T47D (cell line): ENCODE measurements around the gene TRIM13.
A peak's percentile ranks its signal among the peaks of the same experiment; 100 is the strongest.
"Not testable (repeated sequence)": the region's sequence is repeated elsewhere in the genome, so short reads cannot be mapped to it uniquely, and the experiment has no call there.

ENCODE experiments used
- DNase-seq, 2 experiments: peaks; one replicate each; pipeline versions ENCODE4 v3.0.0 to v3.0.0-alpha.2; 2011 to 2012; ENCODE audit warnings: low read depth in 1 of 2, low spot score in 1 of 2
- JUND ChIP-seq: IDR thresholded peaks from 2 replicates; pipeline ENCODE4 v1.6.1; 2012; ENCODE audit warnings: low read depth
- in situ Hi-C: cut with HindIII; loops from 2 replicates; pipeline ENCODE4 v1.10.0; 2016; ENCODE audit warnings: low sequenced_read_pairs, low pct_unique_long_range_greater_than_20kb

TRIM13 gene

GRCh38 chr13:49996951-49997895 is at the start of gene TRIM13:
TRIM13 (plus strand) TSS chr13:49997042; CDS start chr13:50011941, 14,899 bp downstream.
- DNase-seq, result peak; percentile 61 to 86
- no peak for TF ChIP-seq JUND
- in situ Hi-C loops, result no loop called here

DNA sequence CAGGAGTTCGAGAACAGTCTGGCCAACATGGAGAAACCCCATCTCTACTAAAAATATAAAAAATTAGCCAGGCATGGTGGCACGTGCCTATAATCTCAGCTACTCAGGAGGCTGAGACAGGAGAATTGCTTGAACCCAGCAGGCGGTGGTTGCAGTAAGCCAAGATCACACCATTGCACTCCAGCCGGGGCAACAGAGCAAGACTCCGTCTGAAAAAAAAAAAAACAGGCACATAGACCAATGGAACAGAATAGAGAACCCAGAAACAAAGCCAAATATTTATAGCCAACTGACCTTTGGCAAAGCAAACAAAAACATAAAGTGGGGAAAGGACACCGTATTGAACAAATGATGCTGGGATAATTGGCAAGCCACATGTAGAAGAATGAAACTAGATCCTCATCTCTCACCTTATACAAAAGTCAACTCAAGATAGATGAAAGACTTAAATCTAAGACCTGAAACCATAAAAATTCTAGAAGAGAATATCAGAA is 48.0 kb upstream of the TRIM13 start:
- DNase-seq, in situ Hi-C loops: not testable (repeated sequence)

GRCh38 chr13:49951754-49952535 is 44.9 kb upstream of the TRIM13 start:
- TF ChIP-seq JUND, result no peak
- in situ Hi-C loops, result no loop called here

GRCh38 chr13:49953560-49953959 is 43.3 kb upstream of the TRIM13 start:
- peak in 1 of 2 experiments; percentile 71 for DNase-seq
- in situ Hi-C loops, result no loop called here
- TF ChIP-seq JUND, result no peak

More at GRCh38 chr13:49951754-49952535, 44.9 kb upstream of the TRIM13 start:
- no peak for DNase-seq

- no peak for DNase-seq
- TF ChIP-seq JUND, result no peak
- in situ Hi-C loops, result no loop called here
Measured at GRCh38 chr13:49954674-49955455, 42.0 kb upstream of the TRIM13 start.

GRCh38 chr13:49956131-49956530 is 40.7 kb upstream of the TRIM13 start:
- no peak for DNase-seq
- in situ Hi-C loops, result no loop called here
- no peak for TF ChIP-seq JUND

GRCh38 chr13:49958321-49958720 is 38.5 kb upstream of the TRIM13 start:
- TF ChIP-seq JUND, result no peak
- no peak for DNase-seq
- in situ Hi-C loops, result no loop called here

GRCh38 chr13:49967456-49967855 is 29.4 kb upstream of the TRIM13 start:
- DNase-seq, result no peak
- in situ Hi-C loops, result no loop called here
- TF ChIP-seq JUND, result no peak

DNA sequence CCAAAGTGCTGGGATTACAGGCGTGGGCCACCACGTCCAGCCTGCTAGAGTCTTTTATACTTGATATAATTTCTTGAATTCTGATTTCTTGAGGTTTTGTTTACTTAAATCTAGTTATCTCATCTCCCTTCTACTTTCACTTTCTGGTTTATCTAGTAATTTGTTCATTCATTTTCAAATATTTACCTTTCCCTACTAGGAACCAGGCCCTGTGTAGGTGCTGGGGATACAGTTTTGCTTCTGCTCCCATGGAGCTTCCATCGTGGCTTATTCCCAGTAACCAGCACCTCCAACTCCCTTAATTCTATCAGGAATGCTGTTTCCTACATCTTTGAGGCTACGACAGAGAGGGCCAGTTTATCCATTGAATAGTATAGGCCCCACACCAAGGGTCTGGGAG is 24.1 kb upstream of the TRIM13 start:
- no peak for TF ChIP-seq JUND
- DNase-seq, result no peak
- in situ Hi-C loops, result no loop called here

GRCh38 chr13:49975826-49976225 is 21.0 kb upstream of the TRIM13 start:
- DNase-seq, result no peak
- no peak for TF ChIP-seq JUND
- in situ Hi-C loops, result no loop called here

DNA sequence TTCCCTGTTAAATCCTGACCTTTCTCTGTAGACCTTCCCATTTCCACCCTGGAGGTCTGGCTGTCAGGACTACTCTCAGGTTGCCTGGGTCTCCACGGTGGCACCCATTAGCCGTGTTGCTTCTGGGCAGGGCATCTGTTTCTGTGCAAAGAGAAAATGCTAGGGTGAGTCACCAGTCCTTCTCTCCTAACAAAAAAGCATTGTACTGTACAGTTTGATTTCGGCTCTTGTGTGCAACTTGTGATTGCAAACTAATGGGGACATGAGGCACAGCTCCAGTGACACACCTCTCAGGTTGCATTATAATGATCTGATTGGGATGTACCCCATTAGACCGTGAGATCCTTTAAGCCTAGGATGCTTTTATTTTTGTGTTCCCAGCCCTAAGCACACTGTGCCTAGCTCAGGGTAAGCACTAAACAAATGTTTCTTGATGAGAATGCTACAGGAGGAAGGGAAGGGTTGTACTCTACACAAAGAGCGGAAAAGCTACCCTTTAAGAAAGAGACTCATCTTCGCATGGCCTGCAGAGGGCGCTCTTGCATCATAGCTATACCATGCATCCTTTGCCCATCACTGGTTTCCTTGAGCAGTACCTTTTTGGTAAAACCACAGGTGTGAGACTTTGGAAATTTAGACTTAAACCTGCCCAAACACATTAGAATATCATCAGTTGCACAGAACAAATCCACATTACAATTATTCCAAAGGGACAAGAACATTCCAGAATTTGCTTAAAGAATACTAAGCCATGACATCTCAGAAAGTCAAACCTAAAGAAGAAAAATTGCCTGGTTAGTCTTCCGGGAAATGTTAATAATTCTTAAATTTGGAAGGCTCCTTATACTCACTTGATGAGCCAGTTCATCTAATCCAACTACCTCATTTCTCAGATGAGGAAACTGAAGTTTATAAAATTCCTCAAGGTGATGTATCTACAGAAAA is 20.3 kb upstream of the TRIM13 start:
- in situ Hi-C loops, result no loop called here
- DNase-seq, result peak; percentile 37 to 76

More for the DNA sequence above, 20.3 kb upstream of the TRIM13 start:
- no peak for TF ChIP-seq JUND
